ENCODE data around the gene MRFAP1L1. TPM values are rescaled to one million over a fixed set of nuclear protein-coding genes. Genes with fewer than 3 reads are reported as not detected.

The MRFAP1L1 gene
- total and polyA plus RNA-seq, 10 of the 15 experiments (the other 5 are each of a cell fraction or from before 2014, with no cell fraction given), result 30.6 to 85.1 (median 52.9) TPM

DNA sequence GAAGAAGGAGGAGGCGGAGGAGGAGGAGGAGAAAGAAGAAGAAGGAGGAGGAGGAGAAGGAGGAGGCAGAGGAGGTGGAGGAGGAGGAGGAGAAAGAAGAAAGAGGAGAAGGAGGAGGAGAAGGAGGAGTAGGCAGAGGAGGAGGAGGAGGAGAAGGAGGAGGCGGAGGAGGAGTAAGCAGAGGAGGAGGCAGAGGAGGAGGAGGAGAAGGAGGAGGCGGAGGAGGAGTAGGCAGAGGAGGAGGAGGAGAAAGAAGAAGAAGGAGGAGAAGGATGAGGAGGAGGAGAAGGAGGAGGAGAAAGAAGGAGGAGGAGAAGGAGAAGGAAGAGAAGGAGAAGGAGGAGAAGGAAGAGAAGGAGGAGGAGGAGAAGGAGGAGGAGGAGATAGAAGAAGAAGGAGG lies 49.2 kb downstream of the MRFAP1L1 start:
- H3K27ac ChIP-seq (ENCODE audit: control insufficient read depth, insufficient read depth), result no peak overlapping the region
- ATAC-seq (no peak), DNase-seq (ENCODE audit: low read depth, low spot score) (no peak), FAIRE-seq (no peak)
- ChIA-PET RAD21 (ENCODE audit: unreplicated experiment) (no interaction called here), CTCF (no interaction called here), SMC1A (ENCODE audit: uncharacterized antibody, unreplicated experiment) (no interaction called here), POLR2A (no interaction called here)
- no peak overlapping the region for H3K9ac ChIP-seq (ENCODE audit: control insufficient read depth, insufficient read depth, low read length)
- in situ Hi-C loops (cut with MboI), result no loop called here
- H2AFZ ChIP-seq (ENCODE audit: control insufficient read depth, low read depth, low read length), result no peak overlapping the region
- TF ChIP-seq ZNF622 (IDR thresholded peaks at IDR 0.05), result no peak
- no peak for TF ChIP-seq ASH2L (IDR thresholded peaks at IDR 0.05; ENCODE audit: borderline replicate concordance, low read depth)
- TF ChIP-seq MXI1 (IDR thresholded peaks at IDR 0.05; ENCODE audit: low read depth, low read length), result no peak
- TF ChIP-seq STAT1 (conservative IDR thresholded peaks at IDR 0.05), result no peak
- no peak for TF ChIP-seq ZNF24 (IDR thresholded peaks at IDR 0.05)
- TF ChIP-seq KLF5 (IDR thresholded peaks at IDR 0.05; ENCODE audit: partially characterized antibody), result no peak
- TF ChIP-seq ESRRA (IDR thresholded peaks at IDR 0.05; ENCODE audit: low read length), result no peak
- TF ChIP-seq, protein P1, sequence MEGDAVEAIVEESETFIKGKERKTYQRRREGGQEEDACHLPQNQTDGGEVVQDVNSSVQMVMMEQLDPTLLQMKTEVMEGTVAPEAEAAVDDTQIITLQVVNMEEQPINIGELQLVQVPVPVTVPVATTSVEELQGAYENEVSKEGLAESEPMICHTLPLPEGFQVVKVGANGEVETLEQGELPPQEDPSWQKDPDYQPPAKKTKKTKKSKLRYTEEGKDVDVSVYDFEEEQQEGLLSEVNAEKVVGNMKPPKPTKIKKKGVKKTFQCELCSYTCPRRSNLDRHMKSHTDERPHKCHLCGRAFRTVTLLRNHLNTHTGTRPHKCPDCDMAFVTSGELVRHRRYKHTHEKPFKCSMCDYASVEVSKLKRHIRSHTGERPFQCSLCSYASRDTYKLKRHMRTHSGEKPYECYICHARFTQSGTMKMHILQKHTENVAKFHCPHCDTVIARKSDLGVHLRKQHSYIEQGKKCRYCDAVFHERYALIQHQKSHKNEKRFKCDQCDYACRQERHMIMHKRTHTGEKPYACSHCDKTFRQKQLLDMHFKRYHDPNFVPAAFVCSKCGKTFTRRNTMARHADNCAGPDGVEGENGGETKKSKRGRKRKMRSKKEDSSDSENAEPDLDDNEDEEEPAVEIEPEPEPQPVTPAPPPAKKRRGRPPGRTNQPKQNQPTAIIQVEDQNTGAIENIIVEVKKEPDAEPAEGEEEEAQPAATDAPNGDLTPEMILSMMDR (IDR thresholded peaks at IDR 0.05 in 2 of 3, conservative IDR thresholded peaks at IDR 0.05 in 1 of 3; ENCODE audit: control insufficient read depth in 2 of 3, extremely low read depth in 1 of 3, insufficient read depth in 1 of 3, low read depth in 3 of 3, low read length in 3 of 3), result no peak
- no peak for TF ChIP-seq RELA (IDR thresholded peaks at IDR 0.05; ENCODE audit: borderline replicate concordance, partially characterized antibody)
- TF ChIP-seq EZH2 (IDR thresholded peaks at IDR 0.05; ENCODE audit: borderline replicate concordance, control insufficient read depth, low read depth, low read length), result no peak
- TF ChIP-seq BMI1 (IDR thresholded peaks at IDR 0.05; ENCODE audit: borderline replicate concordance), result no peak
- no peak for TF ChIP-seq EP300 (IDR thresholded peaks at IDR 0.05; ENCODE audit: borderline replicate concordance in 1 of 2, control insufficient read depth in 1 of 2, low read depth in 2 of 2, low read length in 2 of 2)
- H3K36me3 ChIP-seq (ENCODE audit: control insufficient read depth in 2 of 2, insufficient read depth in 2 of 2, low read length in 1 of 2), result no peaks in the 10 kb centered on the region
- no peaks in the 10 kb centered on the region for H4K20me1 ChIP-seq (ENCODE audit: control insufficient read depth, insufficient read depth)
- intact Hi-C loops (cut with micrococcal nuclease; ENCODE audit: unreplicated experiment), result no loop called here
- BruUV-seq (replicated peaks), result no TSS peak
- no peaks in the 10 kb centered on the region for H3K9me3 ChIP-seq (replicated peaks; ENCODE audit: control insufficient read depth, insufficient read depth, low read length)
- peaks cover 15 to 16% of the 10 kb centered on the region in 2 experiments for H3K27me3 ChIP-seq (replicated peaks in 1 of 2; ENCODE audit: control insufficient read depth in 2 of 2, insufficient read depth in 2 of 2, low read length in 1 of 2)
- no peaks in the 10 kb centered on the region for H3K79me2 ChIP-seq (ENCODE audit: control insufficient read depth, insufficient read depth, low read length)
- WGBS (ENCODE audit: insufficient coverage, insufficient replicate concordance, low lambda C conversion rate, missing lambda C conversion rate), result 69% methylated on average over 1 of the region's 3 CpGs
- H3K4me3 ChIP-seq, result no peak overlapping the region
- no peaks in the 10 kb centered on the region for H3K4me1 ChIP-seq (ENCODE audit: control insufficient read depth, insufficient read depth, low read length)
- H3K4me2 ChIP-seq (ENCODE audit: control insufficient read depth, insufficient read depth), result no peak overlapping the region

All from GM12878 (cell line).